GM18502 (cell line): ENCODE data around the gene IGF2BP3.
"Not testable (repeated sequence)": the region's sequence is repeated elsewhere in the genome, so short reads cannot be mapped to it uniquely, and the experiment has no call there.

Source experiments
- ATAC-seq: cut with Tn5 transposase; IDR thresholded peaks from one replicate; pipeline ENCODE4 v1.9.1; 2021; ENCODE audit warnings: mild to moderate bottlenecking; ENCODE audit not compliant: unreplicated experiment, poor library complexity

IGF2BP3 gene

DNA sequence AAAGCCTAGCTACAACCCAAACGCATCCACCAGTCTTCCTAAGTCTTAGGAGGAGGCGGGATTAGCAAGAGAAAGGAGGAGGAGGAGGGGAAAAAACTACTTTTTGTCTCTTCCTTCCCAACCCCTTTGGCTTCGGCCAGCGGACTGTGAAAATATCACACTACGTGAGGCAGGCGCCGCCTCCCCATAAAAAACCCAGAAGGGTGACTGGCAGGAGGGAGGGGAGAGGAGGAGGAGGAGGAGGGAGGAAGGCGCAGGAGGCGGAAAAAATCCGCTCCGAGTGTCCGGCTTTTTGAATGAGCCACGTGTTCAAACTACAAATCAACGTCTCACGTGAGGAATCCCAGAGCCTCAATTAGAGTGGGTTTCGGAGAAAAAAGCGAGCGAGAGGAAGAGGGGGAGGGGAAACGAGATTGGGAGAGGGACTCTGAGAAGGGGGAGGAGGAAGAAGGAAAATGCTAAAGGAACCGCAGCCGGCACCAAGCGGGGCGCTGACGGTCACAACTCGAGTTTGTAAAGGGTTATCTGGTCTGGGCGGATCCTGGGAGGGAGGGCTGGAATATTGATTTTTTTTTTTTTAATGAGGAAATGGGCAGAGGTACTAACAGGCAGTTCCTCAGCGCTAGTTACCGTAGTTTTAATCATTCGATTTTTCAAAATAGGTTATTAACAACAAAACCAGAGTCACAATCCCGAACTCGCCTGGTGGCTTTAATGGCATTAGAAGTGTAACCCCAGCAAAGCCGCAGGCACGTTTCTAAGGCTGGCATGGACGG, at the start of gene IGF2BP3:
Gene IGF2BP3, minus strand, starts transcription at position 162 of the 776 bp plus-strand sequence. CDS start 381 bp downstream, outside the sequence.
- peak; percentile 12 for ATAC-seq

DNA sequence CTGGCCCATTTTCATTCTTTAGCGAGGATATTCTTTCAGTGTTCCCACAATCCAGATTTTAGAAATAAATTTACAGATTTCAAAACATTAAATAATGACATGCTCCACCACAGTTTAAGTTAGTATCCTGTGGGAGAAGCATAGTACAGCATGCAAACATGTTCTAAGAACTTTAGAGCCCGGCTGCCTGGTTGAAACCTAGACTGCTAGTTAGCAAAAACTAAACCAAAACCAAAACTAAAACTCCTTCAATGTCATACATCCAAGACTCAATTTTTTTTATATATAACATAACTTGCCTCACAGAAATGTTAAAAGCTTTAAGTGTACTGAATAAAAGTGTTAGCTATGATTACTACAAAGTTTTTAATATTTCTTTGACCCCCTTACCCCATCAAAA, 44.5 kb upstream of the IGF2BP3 start:
- ATAC-seq = peak; percentile 71

DNA sequence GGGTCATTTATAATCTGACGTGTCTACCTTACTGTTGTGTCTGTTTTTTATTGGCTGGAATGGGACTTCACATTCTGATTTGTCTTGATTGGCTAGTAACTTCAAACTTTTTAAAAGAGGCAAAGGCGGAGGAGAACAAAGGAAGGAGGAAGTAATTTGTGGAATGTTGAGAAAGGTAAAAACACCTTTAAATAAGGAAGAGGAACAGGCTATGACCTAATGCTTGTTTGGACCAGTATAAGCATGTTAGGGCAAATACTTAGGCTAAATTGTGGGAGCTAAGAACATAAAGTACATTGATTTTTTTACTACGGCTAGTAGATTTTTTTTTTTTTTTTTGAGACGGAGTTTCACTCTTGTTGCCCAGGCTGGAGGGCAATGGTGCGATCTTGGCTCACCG, 43.5 kb upstream of the IGF2BP3 start:
- not testable (repeated sequence) for ATAC-seq

DNA sequence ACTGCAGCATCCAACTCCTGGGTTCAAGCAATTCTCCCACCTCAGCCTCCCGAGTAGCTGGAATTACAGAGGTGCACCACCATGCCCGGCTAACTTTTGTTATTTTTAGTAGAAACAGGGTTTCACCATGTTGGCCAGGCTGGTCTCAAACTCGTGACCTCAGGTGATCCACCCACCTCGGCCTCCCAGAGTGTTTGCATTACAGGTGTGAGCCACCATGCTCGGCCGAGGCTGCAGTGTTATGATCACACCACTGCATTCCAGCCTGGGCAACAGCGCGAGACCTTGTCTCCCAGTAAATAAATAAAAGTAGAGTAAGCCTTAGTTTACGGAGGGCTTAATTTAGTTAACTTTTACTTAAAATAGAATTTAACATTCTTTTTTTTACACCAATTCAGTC, 23.7 kb upstream of the IGF2BP3 start:
- no peak for ATAC-seq

DNA sequence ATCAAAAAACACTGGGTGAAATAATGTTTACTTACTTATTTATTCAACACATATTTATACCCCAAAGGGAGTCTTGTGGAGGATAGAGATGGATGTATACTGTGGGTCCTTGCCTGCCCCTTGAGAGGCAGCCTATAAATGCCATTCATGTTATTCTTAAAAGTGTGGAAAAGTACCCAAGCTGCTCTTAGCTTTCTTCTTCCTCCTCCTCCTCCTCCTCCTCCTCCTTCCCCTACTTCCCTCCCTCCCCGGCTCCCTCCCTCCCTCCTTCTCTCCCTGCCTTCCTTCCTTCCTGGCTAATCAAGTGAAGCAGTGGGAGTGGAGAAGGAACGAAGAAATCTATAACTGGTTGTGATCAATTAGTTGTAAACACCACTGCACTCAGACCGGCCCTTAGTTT, 21.2 kb upstream of the IGF2BP3 start:
- ATAC-seq = no peak

DNA sequence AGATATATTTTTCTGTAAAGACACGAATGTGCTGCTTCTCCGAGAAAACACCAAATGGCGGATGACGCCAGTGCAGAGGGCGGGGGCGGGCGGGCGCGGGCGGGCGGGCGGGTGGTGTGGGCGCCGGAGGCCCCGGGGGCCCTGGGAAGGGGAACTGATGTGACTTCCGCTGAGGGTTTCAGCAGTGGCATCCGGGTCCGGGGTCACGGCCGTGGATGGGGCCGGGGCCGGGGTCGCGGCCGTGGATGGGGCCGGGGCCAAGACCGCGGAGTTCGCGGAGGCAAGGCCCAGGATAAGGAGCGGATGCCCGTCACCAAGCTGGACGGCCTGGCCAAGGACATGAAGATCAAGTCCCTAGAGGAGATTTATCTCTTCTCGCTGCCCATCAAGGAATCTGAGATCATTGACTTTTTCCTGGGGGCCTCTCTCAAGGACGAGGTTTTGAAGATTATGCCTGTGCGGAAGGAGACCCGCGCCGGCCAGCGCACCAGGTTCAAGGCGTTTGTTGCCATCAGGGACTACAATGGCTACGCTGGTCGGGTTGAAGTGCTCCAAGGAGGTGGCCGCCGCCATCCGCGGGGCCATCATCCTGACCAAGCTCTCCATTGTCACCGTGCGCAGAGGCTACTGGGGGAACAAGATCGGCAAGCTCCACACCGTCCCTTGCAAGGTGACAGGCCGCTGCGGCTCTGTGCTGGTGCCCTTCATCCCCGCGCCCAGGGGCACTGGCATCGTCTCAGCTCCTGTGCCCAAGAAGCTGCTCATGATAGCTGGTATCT, 20.3 kb upstream of the IGF2BP3 start:
- ATAC-seq = peak; percentile 81

DNA sequence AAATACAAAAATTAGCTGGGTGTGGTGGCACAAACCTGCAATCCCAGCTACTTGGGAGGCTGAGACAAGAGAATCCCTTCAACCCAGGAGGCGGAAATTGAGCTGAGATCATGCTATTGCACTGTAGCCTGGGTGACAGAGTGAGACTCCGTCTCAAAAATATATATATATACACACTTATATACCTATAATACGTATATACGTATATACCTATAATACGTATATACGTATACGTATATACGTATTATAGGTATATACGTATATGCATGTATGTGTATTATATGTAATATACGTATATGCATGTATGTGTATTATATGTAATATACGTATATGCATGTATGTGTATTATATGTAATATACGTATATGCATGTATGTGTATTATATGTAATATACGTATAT, 18.4 kb upstream of the IGF2BP3 start:
- ATAC-seq = not testable (repeated sequence)

DNA sequence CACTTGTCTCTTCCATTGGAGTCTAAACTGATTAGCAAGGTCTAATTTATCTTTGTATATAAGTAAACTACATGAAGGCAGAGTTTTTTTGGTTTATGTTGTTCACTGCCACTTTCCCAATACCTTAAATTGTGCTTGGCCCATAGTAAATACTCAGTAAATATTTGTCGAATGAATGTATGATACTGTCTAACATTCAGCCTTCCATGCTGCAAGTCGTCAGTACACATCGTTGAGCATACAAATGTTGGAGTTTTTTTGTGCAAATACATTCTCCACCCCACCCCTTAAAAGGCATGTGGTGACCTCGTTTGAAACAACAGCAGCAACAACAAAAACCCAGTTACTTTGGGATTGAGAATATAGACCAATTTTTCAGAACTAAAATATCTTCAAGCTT, 17.4 kb upstream of the IGF2BP3 start:
- no peak for ATAC-seq

DNA sequence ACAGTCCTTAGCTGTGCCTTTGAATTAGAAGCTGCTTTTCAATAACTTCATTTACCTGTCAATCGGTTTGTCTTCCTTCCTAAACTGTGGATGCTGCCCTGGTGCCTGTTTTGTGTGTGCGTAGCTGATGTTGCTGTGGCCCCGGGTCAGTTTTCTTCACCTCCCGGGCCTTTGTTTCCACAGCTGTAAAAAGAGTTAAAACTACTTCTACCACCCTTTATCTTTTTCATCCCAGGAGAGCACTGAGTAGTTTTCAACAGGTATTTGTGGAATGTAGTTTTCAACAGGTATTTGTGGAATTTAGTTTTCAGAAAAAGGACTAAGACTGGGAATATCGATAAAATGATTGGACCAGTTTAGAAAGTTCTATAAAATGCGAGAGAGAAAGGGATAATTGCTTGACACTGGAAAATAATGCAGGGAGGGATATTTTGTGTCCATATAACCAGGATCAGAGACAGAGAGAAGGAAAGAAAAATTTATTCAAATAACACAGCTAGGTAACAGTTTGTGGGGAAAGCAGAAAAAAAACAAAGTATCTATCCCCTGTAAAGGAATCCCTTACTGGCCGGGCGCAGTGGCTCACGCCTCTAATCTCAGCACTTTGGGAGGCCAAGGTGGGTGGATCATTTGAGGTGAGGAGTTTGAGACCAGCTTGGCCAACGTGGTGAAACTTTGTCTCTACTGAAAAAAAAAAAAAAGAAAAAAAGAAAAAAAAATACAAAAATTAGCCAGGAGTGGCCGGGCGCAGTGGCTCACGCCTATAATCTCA, 15.9 kb upstream of the IGF2BP3 start:
- ATAC-seq = no peak

DNA sequence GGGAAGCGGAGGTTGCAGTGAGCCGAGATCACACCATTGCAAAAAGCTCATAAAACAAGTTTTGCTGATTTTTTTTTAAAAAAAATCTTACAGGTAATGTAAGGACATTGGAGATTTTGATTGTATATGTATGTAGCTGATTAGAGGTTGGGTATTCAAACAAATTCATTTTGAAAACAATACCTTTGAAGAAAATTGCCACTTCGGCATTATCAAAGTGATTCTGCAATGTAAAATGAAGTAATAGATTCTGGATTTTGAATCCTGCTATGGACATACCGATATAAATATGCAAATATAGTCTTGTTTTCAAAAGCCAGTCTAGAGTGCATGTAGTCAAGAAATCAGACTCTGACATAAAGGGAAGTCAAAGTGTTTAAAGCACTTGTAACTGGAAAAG, 12.4 kb upstream of the IGF2BP3 start:
- no peak for ATAC-seq

DNA sequence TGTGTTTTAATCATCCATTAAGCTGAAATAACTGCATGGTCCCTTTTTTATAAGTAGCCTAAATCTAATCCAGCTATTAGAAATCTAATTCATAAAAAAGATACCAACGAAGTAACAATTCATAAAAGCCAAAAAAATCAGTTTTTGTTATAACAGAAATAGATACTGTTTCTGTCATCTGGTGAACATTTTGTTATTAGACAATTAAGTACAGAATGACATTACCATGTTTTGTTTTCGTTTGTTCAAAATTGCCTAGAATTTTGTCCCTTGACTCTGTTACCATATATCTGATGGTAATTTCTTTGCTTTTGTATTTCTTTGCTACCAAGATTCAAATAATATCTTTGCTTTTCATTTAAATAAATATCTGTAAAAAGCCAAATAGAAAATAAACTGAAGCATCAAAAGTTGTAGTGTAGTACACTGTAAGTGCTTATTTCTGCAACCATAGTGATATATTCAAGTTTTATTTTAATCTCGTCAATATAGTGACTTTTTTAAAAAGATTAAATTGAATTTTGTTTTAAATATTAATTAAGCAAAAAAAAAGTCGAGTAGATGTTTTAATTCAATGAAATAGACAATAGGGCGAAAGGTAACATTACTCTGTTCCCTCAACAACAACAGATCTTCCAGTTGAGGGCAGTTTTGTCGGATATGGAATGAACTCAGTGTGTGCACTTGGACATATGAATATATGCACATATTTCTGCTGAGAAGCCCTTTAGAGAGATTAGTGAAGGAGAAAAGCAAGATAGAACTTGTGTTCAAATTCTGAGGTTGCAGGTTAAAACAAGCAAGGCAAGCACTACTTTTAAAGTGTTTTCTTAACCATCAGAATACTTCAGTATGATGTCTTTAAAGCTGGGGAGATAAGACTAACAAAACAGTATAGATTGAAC, 7.9 kb upstream of the IGF2BP3 start:
- ATAC-seq = no peak

DNA sequence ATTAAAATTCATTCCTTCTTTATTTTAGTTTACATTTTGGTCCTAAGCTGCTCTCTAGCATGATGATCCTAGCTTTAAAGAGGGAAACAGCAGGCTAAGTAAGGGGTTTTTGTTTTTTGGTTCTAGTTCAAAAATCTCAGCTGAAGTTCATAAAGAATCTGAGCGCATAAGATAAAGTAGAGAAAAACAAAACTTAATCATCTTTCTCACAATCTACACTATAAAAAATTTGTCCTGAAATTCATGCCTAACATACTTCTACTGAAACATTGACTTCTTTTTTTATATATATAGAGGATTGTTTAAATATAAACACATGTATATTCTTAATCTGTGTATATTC, 6.8 kb upstream of the IGF2BP3 start:
- no peak for ATAC-seq

DNA sequence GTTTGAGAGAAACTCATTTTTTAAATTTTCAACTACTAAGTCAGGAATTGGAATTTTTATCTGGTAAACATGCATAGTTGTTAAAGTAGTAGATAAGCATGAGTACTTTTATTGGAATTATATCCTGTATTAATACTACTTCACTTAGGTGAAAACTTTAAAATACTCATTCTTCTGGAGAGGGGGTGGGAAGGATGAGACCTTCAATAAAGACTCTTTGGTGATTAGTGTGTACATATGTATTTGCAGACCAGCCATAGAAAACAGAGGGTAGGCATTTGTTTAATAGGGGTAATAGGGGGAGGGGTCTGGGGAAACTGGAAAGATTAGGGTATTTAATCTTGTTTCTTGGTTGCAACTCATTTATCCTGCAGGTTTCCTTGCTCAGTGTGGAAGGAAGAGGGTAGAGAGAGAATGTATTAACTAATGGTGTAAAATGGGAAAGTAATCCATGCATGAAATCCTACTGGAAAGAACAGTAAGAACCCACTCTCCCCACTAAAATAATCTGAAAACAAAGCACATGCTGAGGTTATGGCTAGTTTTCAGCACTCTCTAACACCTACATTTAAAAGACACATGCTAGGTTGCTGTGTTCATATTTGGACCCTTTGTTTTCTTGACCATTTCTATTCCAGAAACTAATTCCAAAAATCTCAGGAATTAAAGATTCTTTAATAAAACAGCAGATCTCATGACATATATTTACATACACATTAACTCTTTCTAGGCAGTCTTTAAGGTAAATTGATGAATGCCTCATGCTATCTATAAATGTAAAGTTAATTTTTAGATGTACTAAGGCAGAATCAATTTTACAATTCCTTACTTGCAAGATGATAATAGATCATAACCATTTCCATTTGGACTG, 6.2 kb upstream of the IGF2BP3 start:
- ATAC-seq = no peak

DNA sequence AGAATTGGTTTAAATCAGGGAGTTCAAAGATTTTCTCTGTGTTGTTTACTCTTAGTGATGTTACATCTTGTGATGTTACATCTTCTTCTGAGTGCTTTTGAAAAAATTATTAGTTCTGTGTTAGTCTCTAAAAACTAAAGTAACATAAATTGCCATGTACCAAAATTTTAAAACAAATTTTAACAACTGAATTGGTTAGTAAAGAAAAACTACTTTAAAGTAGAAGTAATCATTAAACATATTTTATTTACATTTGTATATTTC, 5.2 kb upstream of the IGF2BP3 start:
- ATAC-seq = no peak

DNA sequence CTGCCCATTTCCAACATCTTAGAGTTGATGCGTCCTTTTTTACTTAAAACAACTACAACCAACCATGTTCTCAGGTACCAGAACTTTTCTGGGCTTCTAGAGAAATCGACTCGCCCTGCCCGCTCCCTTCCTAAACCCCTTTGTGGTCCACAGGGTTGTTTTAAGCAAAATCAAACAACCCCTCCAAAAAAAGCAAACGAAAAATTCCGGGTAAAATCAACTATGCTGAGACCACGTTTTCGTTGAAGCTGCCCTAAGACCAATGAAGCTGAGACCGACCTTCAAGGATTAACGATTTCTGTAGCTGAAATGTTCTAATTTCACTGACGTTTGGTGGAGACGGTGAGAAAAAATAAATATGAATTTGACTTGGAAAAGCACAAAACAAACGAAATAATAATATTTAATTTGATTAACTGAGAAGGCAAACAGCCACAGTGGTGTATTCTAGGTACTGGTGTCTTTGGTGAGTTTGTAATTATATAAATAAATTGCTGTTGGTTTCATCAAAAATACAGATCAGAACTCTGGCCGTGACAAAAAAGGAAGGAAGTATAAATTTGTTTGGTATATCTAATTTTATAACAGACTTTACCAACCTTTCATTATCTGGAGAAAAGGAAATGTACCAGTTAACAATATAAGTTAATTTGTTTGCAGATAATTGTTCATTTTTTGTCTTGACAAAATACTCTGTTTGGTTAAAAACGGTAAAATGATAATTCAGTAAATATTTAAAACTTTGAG, 4.7 kb upstream of the IGF2BP3 start:
- no peak for ATAC-seq

DNA sequence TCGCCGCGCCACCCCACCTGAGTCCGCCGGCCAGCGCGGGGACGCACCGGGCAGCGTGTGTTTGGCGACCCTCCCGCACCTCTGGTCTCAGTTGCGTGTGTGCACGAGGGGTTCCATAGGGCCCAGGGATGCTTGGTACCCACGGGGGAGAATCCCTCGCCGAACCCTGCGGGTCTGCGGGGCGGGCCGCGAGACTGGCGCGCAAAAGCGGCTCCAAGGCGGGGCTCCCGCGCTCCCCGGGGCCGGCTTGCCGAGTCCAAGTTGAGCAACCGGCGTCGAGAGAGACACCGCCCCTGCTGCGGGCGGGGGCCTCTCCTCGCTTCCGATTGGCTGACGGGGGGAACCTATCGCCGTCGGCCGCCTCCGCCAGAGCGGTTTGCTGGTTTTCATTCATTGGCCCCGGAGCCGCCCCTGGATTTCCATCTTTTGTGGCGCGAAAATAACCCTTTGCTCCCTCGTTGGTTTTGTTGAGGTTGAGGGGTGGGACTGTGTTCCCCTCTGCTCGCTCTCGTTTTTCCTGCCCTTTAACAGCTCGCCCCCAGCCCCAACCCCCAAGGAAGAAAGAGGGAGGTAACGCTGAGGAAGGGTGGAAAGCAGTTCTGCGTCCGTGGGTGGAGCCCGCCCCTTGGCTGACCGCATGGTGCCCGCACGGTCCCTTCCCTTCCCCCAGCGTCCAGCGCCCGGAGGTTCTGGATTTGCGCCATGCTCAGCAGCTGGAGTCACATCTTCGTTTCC, 4.0 kb upstream of the IGF2BP3 start:
- ATAC-seq = peak; percentile 71

DNA sequence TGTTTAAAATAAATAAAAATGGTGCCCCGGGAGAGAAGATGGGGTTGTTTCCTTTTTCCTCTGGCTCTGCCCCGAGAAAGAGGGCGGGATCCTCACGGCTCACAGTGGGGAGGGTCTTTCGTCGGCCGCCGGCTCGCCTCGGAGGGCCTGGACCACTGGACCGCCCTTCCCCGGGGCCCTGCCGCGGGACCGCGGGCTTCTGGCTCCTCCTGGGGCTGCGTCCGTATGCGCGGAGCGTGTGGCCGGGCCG, 3.5 kb upstream of the IGF2BP3 start:
- peak; percentile 30 for ATAC-seq
